HL-60/S4 (cell line): ENCODE measurements around the gene EVPL.
"Not testable (repeated sequence)": the region's sequence is repeated elsewhere in the genome, so short reads cannot be mapped to it uniquely, and the experiment has no call there.

Experiments
- in situ Hi-C: fragments of 300-500 bp; cut with MboI; formaldehyde crosslinking; loops from 2 replicates; pipeline ENCODE4 v1.14.3; 2022; ENCODE audit warnings: low sequenced_read_pairs

Gene EVPL

DNA sequence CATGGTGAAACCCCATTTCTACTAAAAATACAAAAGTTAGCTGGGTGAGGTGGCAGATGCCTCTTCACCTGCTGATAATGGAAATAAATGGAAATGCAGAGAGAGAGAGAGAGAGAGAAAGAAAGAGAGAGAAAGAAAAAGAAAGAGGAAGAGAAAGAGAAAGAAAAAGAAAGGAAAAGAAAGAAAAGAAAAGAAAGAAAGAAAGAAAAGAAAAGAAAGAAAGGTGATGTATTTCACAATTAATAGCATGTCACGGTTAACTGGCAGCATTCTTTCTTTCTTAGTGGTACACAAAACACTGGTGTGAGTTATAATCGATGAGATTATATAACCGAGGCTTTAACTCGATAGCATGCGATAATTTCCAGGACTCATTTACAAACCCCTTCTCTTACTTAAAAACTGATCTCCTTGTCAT lies 51.3 kb downstream of the EVPL start:
- in situ Hi-C loops, result no loop called here

DNA sequence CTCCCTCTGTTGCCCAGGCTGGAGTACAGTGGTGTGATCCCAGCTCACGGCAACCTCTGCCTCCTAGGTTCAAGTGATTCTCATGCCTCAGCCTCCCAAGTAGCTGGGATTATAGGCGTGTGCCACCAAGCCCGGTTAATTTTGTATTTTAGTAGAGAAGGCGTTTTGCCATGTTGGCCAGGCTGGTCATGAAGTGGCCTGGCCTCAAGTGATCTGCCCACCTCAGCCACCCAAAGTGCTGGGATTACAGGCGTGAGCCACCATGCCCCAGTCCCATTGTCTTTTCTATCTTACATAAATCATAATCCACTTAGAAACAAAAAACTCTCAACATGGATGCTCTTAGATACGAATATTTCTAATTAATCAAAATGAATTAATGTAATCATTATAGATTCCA lies 51.9 kb downstream of the EVPL start:
- in situ Hi-C loops, result not testable (repeated sequence)

DNA sequence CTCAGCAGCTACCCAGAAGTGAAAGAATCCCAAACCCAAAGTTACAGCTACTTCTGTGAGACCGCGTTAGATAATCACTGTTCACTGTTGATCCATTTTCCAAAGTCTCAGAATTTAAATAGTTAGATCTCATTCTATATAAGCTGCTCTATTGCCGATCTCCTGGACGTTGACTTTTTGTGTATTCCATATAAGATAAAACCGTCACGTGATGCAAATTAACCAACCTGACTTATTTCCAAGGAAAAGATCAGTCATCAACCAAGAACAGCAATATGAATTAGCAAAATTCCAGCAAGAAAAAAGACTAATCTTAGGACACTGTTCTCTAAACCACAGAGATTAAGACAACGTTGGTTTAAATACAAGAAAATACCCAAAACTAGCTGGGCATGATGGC lies 56.5 kb downstream of the EVPL start:
- in situ Hi-C loops, result no loop called here

DNA sequence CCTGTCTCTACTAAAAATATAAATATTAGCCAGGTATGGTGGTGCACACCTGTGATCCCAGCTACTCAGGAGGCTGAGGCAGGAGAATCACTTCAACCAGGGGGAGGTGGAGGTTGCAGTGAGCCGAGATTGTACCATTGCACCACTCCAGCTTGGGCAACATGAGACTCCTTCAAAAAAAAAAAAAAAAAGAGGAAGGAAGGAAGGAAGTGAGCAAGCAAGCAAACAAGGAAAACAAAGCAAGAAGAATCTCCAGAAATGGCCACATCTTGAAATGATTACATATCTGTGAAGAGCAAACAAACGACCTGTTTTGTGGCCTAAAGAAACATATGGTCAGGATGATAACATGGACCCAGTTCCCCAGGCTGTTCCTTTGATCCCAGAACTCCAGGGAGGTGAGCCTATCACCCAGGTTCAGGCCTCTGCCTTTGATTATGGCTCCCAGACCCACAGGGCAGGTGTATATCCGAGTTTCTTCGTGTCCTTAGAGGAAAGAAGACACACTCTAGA lies 57.0 kb downstream of the EVPL start:
- in situ Hi-C loops, result no loop called here

DNA sequence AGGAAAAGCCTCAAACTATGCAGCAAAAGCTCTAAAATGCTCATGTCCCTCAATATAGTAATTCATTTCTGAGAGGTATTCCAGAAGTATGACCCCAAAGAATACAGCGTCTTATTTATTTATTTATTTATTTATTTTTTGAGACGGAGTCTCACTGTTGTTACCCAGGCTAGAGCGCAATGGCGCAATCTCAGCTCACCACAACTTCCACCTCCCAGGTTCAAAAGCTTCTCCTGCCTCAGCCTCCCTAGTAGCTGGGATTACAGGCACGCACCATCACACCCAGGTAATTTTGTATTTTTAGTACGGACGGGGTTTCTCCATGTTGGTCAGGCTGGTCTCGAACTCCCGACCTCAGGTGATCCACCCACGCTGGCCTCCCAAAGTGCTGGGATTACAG lies 58.1 kb downstream of the EVPL start:
- in situ Hi-C loops, result not testable (repeated sequence)

DNA sequence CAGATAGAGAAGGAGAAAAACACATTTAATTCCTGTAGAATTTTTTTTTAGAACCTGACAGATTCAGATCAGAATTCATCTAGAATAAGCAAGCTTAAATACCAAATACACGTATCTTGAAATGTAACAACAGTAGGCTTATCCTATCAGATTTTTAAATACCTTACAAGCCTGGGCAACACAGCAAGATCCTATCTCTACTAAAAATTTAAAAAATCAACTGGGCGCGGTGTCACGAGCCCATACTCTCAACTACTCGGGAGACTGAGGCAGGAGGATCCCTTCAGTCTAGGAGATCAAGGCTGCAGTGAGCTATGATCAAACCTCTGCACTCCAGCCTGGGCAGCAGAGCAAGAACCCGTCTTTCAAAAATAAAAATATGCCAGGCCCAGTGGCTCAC lies 61.6 kb downstream of the EVPL start:
- in situ Hi-C loops, result no loop called here

DNA sequence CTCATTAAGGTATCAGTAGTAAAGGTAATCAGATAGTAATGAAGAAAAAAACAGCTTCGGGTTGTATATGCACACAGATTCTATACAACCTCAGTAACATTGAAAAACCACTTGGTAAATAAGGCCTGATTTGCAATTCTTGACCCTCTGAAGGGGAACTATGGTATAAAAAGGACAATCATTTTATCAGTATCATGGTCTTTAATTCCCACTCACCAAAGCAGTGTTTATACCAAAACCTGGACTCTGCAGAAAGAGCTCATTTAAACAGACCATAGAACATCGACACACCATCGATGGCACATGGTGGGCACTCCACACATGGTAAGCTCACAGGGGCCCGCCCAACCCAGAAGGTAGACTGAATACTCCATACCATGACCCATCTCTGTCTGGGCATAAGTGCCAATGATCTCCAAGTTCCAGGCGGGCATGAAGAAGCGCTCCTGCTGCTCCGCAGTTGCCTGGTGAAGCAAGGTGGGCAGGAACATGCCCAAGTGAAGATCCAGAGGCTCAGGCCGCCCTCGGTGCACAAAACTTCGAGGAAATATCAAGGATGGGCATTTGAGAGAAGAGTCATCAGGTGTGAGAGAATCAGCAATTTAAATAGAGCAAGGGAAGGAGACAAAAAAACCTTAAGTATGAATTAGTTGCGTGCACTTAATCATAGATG lies 67.1 kb downstream of the EVPL start:
- in situ Hi-C loops, result no loop called here

DNA sequence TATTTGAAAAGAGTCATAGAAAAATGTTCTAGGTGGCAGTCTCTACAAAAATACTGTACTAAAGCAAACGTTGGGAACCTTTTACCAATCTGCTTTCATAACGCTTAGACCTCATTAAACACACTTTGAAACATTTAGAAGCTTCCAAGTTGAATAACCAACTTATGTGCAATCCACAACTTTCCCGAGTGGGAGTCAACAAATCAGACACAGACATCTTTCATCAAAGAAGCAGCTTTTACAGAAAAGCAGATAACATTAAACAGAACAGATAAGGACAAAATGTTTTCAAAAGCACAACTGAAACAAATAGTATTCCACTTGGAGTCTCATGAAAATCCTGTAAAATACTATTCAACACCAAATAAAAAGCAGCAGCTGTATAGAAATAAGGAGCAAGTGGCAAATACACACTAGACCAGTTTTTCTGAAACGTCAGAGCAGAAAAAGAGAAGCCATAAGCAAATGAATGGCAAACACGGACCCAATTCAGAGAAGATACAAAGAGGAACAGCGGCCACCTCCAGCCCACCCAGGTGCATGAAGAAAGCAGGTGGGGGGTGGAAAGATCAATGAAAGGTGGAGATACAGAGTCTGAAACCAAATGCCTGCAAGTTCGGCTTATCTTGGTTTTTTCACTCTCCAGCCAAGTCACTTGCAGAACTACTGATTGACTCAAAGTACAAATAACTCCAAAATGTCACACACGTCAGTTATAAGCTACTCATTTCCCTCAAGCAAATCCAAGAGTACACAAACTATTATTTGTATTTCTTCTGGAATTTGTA lies 67.9 kb downstream of the EVPL start:
- in situ Hi-C loops, result no loop called here
